Measurements from ENCODE around the gene CDH13.

The CDH13 gene

GRCh38 chr16:83238949-83239691 is 612.4 kb downstream of the CDH13 start:
- H4K8ac ChIP-seq (ENCODE audit: low read depth, low read length) = no peak overlapping the region
- DNase-seq = no peak
- no CpG with 5 or more reads among the region's 6 CpGs for WGBS (ENCODE audit: extremely low coverage, insufficient coverage, insufficient read length)

GRCh38 chr16:83244057-83244456 is 617.3 kb downstream of the CDH13 start:
- H3K9me3 ChIP-seq (ENCODE audit: insufficient read depth, low read depth, low read length) = no peaks in the 10 kb centered on the region
- H2BK12ac ChIP-seq (ENCODE audit: low read length) = no peak overlapping the region
- H2BK5ac ChIP-seq (ENCODE audit: low read depth, low read length, poor library complexity) = no peak overlapping the region
- no CpG with 5 or more reads among the region's 2 CpGs for WGBS (ENCODE audit: extremely low coverage, insufficient coverage, insufficient read length)
- H2BK120ac ChIP-seq (ENCODE audit: insufficient read depth, low read length, poor library complexity) = no peak overlapping the region
- no peak overlapping the region for H4K8ac ChIP-seq (ENCODE audit: low read depth, low read length)
- H4K91ac ChIP-seq (ENCODE audit: low read depth, low read length) = no peak overlapping the region
- H3K4me3 ChIP-seq (ENCODE audit: low read depth, low read length) = no peak overlapping the region
- H3K36me3 ChIP-seq (ENCODE audit: control insufficient read depth in 1 of 2, insufficient read depth in 2 of 2, low read length in 2 of 2) = no peaks in the 10 kb centered on the region
- H3K14ac ChIP-seq (ENCODE audit: low read length) = no peak overlapping the region
- no peaks in the 10 kb centered on the region for H3K27me3 ChIP-seq (ENCODE audit: insufficient read depth, low read length)
- no peak for DNase-seq
- H4K12ac ChIP-seq (ENCODE audit: low read depth, low read length) = no peak overlapping the region
- no peak overlapping the region for H3K9ac ChIP-seq (ENCODE audit: low read length)
- no peak overlapping the region for H2AK5ac ChIP-seq (ENCODE audit: low read length)
- no peaks in the 10 kb centered on the region for H3K79me1 ChIP-seq (ENCODE audit: low read length)
- H3K27ac ChIP-seq (ENCODE audit: low read depth, low read length) = no peak overlapping the region
- no peaks in the 10 kb centered on the region for H3K4me1 ChIP-seq (ENCODE audit: control insufficient read depth in 1 of 2, insufficient read depth in 2 of 2, low read length in 2 of 2)
- H3K18ac ChIP-seq (ENCODE audit: low read length) = no peak overlapping the region
- no peaks in the 10 kb centered on the region for H3K79me2 ChIP-seq (ENCODE audit: control insufficient read depth, insufficient read depth, low read length, poor library complexity)
- no peak overlapping the region for H2AFZ ChIP-seq (ENCODE audit: insufficient read depth, low read length, poor library complexity)
- H3K4ac ChIP-seq (ENCODE audit: low read depth, low read length) = no peak overlapping the region
- H3K23ac ChIP-seq (ENCODE audit: low read length) = no peak overlapping the region
- H3K4me2 ChIP-seq (ENCODE audit: low read length) = no peak overlapping the region

More at GRCh38 chr16:83238949-83239691, 612.4 kb downstream of the CDH13 start:
- H3K4me2 ChIP-seq (ENCODE audit: low read length) = no peak overlapping the region
- no peak overlapping the region for H3K27ac ChIP-seq (ENCODE audit: low read depth, low read length)
- no peak overlapping the region for H4K12ac ChIP-seq (ENCODE audit: low read depth, low read length)
- H2AFZ ChIP-seq (ENCODE audit: insufficient read depth, low read length, poor library complexity) = no peak overlapping the region
- no peaks in the 10 kb centered on the region for H3K79me2 ChIP-seq (ENCODE audit: control insufficient read depth, insufficient read depth, low read length, poor library complexity)
- H2BK5ac ChIP-seq (ENCODE audit: low read depth, low read length, poor library complexity) = no peak overlapping the region
- no peaks in the 10 kb centered on the region for H3K36me3 ChIP-seq (ENCODE audit: control insufficient read depth in 1 of 2, insufficient read depth in 2 of 2, low read length in 2 of 2)
- H3K4ac ChIP-seq (ENCODE audit: low read depth, low read length) = no peak overlapping the region
- H3K18ac ChIP-seq (ENCODE audit: low read length) = no peak overlapping the region
- no peak overlapping the region for H3K4me3 ChIP-seq (ENCODE audit: low read depth, low read length)
- no peak overlapping the region for H3K14ac ChIP-seq (ENCODE audit: low read length)
- no peaks in the 10 kb centered on the region for H3K4me1 ChIP-seq (ENCODE audit: control insufficient read depth in 1 of 2, insufficient read depth in 2 of 2, low read length in 2 of 2)
- H2AK5ac ChIP-seq (ENCODE audit: low read length) = no peak overlapping the region
- H3K9me3 ChIP-seq (ENCODE audit: insufficient read depth, low read depth, low read length) = peaks cover 2% of the 10 kb centered on the region
- H3K9ac ChIP-seq (ENCODE audit: low read length) = no peak overlapping the region
- H4K91ac ChIP-seq (ENCODE audit: low read depth, low read length) = no peak overlapping the region
- no peaks in the 10 kb centered on the region for H3K79me1 ChIP-seq (ENCODE audit: low read length)
- no peak overlapping the region for H2BK120ac ChIP-seq (ENCODE audit: insufficient read depth, low read length, poor library complexity)
- no peak overlapping the region for H2BK12ac ChIP-seq (ENCODE audit: low read length)
- no peaks in the 10 kb centered on the region for H3K27me3 ChIP-seq (ENCODE audit: insufficient read depth, low read length)
- no peak overlapping the region for H3K23ac ChIP-seq (ENCODE audit: low read length)

- H4K91ac ChIP-seq (ENCODE audit: low read depth, low read length) = no peak overlapping the region
- H4K12ac ChIP-seq (ENCODE audit: low read depth, low read length) = no peak overlapping the region
- no peak for DNase-seq
- no peaks in the 10 kb centered on the region for H3K27me3 ChIP-seq (ENCODE audit: insufficient read depth, low read length)
- no peak overlapping the region for H2AFZ ChIP-seq (ENCODE audit: insufficient read depth, low read length, poor library complexity)
- H3K23ac ChIP-seq (ENCODE audit: low read length) = no peak overlapping the region
- no peak overlapping the region for H3K9ac ChIP-seq (ENCODE audit: low read length)
- H2BK12ac ChIP-seq (ENCODE audit: low read length) = no peak overlapping the region
- H2AK5ac ChIP-seq (ENCODE audit: low read length) = no peak overlapping the region
- H2BK5ac ChIP-seq (ENCODE audit: low read depth, low read length, poor library complexity) = no peak overlapping the region
- H4K8ac ChIP-seq (ENCODE audit: low read depth, low read length) = no peak overlapping the region
- H3K4me2 ChIP-seq (ENCODE audit: low read length) = no peak overlapping the region
- no peak overlapping the region for H3K18ac ChIP-seq (ENCODE audit: low read length)
- no peak overlapping the region for H3K27ac ChIP-seq (ENCODE audit: low read depth, low read length)
- H3K14ac ChIP-seq (ENCODE audit: low read length) = no peak overlapping the region
- no peaks in the 10 kb centered on the region for H3K36me3 ChIP-seq (ENCODE audit: control insufficient read depth in 1 of 2, insufficient read depth in 2 of 2, low read length in 2 of 2)
- no peaks in the 10 kb centered on the region for H3K9me3 ChIP-seq (ENCODE audit: insufficient read depth, low read depth, low read length)
- H3K4me3 ChIP-seq (ENCODE audit: low read depth, low read length) = no peak overlapping the region
- WGBS (ENCODE audit: extremely low coverage, insufficient coverage, insufficient read length) = no CpG with 5 or more reads among the region's 1 CpG
- H3K4me1 ChIP-seq (ENCODE audit: control insufficient read depth in 1 of 2, insufficient read depth in 2 of 2, low read length in 2 of 2) = no peaks in the 10 kb centered on the region
- H3K79me2 ChIP-seq (ENCODE audit: control insufficient read depth, insufficient read depth, low read length, poor library complexity) = no peaks in the 10 kb centered on the region
- no peak overlapping the region for H3K4ac ChIP-seq (ENCODE audit: low read depth, low read length)
- H2BK120ac ChIP-seq (ENCODE audit: insufficient read depth, low read length, poor library complexity) = no peak overlapping the region
- no peaks in the 10 kb centered on the region for H3K79me1 ChIP-seq (ENCODE audit: low read length)
Measured at GRCh38 chr16:83245061-83245460, 618.3 kb downstream of the CDH13 start.

GRCh38 chr16:83247767-83248372 is 621.1 kb downstream of the CDH13 start:
- H2BK12ac ChIP-seq (ENCODE audit: low read length) = no peak overlapping the region
- no peaks in the 10 kb centered on the region for H3K79me2 ChIP-seq (ENCODE audit: control insufficient read depth, insufficient read depth, low read length, poor library complexity)
- H4K91ac ChIP-seq (ENCODE audit: low read depth, low read length) = no peak overlapping the region
- H3K23ac ChIP-seq (ENCODE audit: low read length) = no peak overlapping the region
- no peak overlapping the region for H2AK5ac ChIP-seq (ENCODE audit: low read length)
- no peak overlapping the region for H3K4me2 ChIP-seq (ENCODE audit: low read length)
- no peak overlapping the region for H3K18ac ChIP-seq (ENCODE audit: low read length)
- no peak overlapping the region for H3K27ac ChIP-seq (ENCODE audit: low read depth, low read length)
- no peaks in the 10 kb centered on the region for H3K9me3 ChIP-seq (ENCODE audit: insufficient read depth, low read depth, low read length)
- no peak overlapping the region for H2AFZ ChIP-seq (ENCODE audit: insufficient read depth, low read length, poor library complexity)
- no peak overlapping the region for H3K14ac ChIP-seq (ENCODE audit: low read length)
- no peaks in the 10 kb centered on the region for H3K79me1 ChIP-seq (ENCODE audit: low read length)
- H4K8ac ChIP-seq (ENCODE audit: low read depth, low read length) = no peak overlapping the region
- H4K12ac ChIP-seq (ENCODE audit: low read depth, low read length) = no peak overlapping the region
- H3K4ac ChIP-seq (ENCODE audit: low read depth, low read length) = no peak overlapping the region
- no peaks in the 10 kb centered on the region for H3K4me1 ChIP-seq (ENCODE audit: control insufficient read depth in 1 of 2, insufficient read depth in 2 of 2, low read length in 2 of 2)
- WGBS (ENCODE audit: extremely low coverage, insufficient coverage, insufficient read length) = no CpG with 5 or more reads among the region's 9 CpGs
- no peak for DNase-seq
- no peaks in the 10 kb centered on the region for H3K36me3 ChIP-seq (ENCODE audit: control insufficient read depth in 1 of 2, insufficient read depth in 2 of 2, low read length in 2 of 2)
- H2BK120ac ChIP-seq (ENCODE audit: insufficient read depth, low read length, poor library complexity) = no peak overlapping the region
- no peak overlapping the region for H2BK5ac ChIP-seq (ENCODE audit: low read depth, low read length, poor library complexity)
- no peak overlapping the region for H3K4me3 ChIP-seq (ENCODE audit: low read depth, low read length)
- H3K27me3 ChIP-seq (ENCODE audit: insufficient read depth, low read length) = no peaks in the 10 kb centered on the region
- H3K9ac ChIP-seq (ENCODE audit: low read length) = no peak overlapping the region

Measured in trophoblast cell (in vitro differentiated cells and primary cell).